ENCODE data around the gene MAGEA9.
"Not testable (repeated sequence)": the region's sequence is repeated elsewhere in the genome, so short reads cannot be mapped to it uniquely, and the experiment has no call there.

Gene MAGEA9, protein sequence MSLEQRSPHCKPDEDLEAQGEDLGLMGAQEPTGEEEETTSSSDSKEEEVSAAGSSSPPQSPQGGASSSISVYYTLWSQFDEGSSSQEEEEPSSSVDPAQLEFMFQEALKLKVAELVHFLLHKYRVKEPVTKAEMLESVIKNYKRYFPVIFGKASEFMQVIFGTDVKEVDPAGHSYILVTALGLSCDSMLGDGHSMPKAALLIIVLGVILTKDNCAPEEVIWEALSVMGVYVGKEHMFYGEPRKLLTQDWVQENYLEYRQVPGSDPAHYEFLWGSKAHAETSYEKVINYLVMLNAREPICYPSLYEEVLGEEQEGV
- 0 reads per million in 17 experiments for total RNA-seq

DNA sequence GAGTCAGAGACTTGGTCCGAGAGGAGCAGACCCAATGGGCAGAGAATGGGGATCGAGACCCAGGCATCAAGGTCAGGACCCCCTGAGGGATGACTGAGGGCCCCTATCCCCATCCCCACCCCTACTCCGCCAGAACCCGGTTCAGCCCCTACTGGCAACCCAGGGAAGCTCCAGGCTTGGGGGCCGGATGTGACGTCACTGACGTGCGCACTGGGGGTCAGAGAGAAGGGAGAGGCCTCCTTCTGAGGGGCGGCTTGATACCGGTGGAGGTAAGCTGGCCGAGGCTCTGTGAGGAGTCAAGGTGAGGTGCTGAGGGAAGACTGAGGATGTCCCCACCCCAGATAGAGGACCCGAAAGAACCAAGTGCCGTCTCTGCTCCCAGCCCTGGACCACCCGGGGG lies at the start of gene MAGEA9:
TSS of gene MAGEA9 (plus strand) at position 204 of the 400 bp plus-strand sequence. CDS start 4,281 bp downstream, outside the sequence.
- DNase-seq = not testable (repeated sequence)

DNA sequence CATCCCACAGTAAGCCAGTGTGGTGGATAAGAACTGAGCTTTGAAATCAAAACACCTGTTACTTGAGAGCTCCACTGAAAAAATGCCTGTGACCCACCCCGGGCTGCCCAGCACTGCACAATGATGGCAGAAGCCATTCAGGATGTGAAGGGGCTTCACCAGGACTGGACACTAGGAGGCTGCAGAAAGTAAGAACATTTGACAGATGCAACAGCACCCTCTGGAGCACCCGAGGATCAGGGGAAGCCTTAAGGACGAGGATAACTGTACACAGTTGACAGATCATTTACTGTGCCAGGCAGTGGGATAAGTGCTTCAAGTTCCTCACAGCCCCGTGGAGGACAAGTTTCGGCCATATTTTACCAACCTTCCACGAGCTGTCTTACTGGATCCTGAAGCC lies 39.5 kb upstream of the MAGEA9 start:
- DNase-seq = not testable (repeated sequence)

DNA sequence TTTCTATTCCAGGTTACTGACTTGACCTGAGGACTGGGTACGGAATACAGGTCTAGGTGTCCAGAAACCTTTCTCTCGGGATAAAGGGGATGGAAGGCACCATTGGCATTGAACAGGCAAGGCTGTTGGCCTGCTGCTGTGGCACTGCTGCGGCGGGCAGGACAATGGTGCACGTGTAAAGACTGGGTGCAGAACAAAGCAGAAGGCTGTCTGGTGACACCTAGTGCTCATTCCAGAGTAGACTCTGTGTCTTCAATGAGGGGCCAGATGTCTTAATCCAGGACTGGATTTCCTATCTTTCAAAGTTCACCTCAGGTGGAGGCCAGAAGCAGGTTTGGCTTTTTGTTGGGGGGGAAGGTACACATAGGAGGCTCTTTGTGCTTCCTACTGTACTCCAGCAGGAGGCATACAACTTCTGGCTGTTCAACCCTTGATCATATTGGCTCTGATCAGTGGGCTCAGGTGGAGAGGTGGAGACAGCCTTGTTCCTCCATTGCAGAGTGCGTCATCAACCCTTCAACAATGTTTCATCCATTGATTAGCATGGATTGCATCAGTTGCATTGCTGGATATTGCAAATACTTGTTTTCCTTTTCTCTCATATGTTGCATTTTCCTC lies 35.2 kb upstream of the MAGEA9 start:
- DNase-seq = not testable (repeated sequence)

DNA sequence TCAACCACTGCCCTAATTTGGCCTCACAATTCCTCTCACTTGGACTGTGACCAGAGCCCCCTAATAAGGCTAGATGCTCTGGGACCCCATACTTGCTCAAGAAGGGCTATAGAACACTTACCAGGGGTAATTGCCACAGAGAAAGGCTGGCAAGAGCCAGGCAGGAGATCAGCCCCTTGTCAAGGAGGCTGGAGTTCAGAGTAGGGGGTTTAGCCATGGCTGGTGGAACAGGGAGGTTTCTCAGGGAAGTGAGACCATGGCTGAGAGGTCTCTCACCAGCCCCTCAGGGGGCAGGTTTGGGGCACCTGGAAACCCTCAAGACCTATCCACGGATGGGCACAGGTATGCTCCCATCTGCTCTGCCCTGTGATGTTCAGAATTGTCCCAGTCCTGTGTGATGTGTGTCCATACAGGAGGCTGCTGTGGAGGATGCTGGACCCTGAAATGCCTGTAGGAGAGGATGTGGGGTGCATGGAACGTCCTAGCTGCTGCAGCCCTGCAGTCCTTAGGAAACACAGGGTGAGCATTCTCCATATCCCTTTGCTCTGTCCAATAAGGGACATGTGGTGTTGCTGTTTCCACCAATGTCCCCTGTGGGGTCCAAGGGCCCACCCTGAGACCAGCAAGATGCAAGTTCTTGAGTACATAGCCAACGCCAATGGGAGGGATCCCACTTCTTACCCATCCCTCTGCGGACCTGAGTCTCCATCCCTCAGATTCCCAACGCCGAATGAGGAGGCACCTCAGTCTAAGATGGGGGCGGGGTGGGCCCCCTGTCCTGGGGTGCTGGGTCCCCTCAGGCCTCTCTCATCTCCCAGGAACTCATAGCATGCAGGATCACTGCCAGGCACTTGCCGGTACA lies 24.3 kb upstream of the MAGEA9 start:
- no peak for DNase-seq

DNA sequence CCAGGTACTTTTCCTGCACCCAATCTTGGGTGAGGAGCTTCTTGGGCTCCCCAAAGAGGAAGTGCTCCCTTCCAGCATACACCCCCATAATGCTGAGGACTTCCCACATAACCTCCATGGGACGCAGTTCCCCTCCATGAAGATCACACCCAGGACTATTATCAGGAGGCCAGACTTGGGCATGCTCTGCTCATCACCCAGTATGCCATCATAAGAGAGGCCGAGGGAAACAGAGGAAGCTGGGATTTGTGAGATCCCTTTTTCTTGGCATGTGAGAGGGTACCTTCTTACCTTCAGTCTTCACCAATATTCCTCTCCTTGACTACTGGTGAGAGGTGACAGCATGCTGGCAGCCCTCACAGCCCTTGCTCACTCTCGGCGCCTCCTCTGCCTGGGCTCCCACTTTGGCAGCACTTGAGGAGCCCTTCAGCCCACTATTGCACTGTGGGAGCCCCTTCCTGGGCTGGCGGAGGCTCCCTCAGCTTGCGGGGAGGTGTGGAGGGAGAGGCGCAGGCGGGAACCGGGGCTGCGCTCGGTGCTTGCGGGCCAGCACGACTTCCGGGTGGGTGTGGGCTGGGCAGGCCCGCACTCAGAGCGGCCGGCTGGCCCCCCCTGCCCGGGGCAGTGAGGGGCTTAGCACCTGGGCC lies 23.5 kb upstream of the MAGEA9 start:
- no peak for DNase-seq

GRCh38 chrX:149758715-149759078 lies 23.0 kb upstream of the MAGEA9 start:
- DNase-seq = not testable (repeated sequence)

GRCh38 chrX:149759824-149760223 lies 21.9 kb upstream of the MAGEA9 start:
- DNase-seq = no peak

DNA sequence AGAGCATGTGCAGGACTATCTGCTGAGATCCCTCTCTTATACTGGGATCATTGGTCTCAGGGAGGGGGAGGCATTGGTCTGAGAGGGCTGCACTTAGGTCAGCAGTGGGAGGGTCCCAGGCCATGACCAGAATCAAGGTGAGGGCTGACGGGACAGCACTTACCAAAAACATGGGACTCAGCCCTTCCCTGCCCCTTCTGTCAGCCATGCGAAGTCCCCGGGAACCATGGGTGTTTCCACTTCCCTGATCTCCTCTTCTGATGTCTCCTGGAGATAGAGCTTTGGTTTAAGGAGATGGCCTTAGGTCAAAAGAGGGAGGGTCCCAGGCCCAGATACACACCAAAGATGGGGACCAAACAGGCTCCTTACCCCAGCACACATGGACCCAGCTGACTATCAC lies 20.8 kb upstream of the MAGEA9 start:
- DNase-seq = no peak

GRCh38 chrX:149761858-149762674 lies 19.7 kb upstream of the MAGEA9 start:
- DNase-seq = not testable (repeated sequence)

DNA sequence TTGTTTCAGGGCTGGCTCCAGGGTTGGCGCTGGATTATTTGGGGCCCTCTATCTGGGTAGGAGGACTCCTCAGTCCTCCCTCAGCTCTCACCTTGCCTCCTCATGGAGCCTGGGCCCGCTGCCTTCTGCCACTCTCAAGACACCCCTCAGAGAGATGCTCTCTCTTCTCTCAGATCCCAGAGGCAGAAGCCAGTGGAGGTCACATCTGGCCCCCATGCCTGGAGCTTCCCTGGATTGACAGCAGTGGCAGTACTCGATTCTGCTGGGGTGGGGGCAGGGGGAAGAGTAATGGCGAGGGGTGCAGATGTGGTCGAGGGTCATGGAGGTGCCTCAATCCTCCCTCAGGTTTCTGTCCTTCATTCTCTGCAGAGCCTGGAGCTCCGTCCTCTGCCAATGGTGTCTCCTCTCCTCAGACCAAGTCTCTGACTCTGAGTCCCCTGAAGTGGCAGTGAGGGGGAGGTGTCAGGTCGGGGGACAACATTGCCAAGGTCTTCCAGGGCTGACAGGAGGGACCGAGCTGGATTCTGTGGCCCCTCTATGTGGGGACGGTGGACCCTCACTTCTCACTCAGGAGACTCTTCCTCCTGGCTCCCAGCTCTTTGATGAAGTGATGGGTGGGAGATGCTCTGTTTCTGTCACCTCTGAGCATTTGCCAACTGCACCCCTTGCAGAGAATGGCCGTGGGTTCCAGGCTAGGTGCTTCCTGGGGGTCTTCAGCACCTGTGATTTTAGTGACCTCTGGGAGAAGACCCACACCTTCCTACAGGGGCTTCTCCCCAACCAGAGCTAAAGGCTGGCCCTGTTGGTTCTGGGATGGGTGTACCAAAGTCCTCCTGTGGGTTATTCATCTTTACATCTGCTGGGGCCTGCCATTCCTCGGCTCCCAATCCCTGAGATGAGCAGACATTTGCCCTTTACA lies 18.8 kb upstream of the MAGEA9 start:
- no peak for DNase-seq

GRCh38 chrX:149770344-149770743 lies 11.4 kb upstream of the MAGEA9 start:
- DNase-seq = not testable (repeated sequence)

- not testable (repeated sequence) for DNase-seq
Measured at GRCh38 chrX:149773026-149773425, 8.7 kb upstream of the MAGEA9 start.

GRCh38 chrX:149773768-149774167 lies 8.0 kb upstream of the MAGEA9 start, which contains the start of gene HSFX1:
Gene HSFX1 (plus strand): TSS chrX:149774068. CDS start chrX:149774682, 614 bp downstream.
- not testable (repeated sequence) for DNase-seq

- DNase-seq = not testable (repeated sequence)
Measured at GRCh38 chrX:149777999-149778398, 3.7 kb upstream of the MAGEA9 start.

DNA sequence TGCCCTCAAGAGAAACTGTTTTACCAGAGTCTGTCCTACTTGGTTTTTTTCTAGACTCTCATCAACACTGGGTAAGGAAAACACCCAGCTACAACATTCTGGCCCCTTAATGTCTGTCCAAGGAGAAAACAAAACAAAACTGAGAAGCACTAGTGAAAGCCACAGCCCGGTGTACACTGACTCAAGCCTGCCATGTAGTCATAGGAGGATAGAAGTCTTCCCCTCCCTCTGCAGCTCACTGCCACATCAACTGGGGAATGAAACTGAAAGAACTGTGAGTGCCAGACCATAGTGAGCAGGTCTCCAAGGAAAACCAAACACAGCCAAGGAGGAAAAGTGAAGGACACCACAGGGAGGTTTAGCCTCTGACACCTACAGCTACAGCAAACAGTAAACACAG lies 13.8 kb downstream of the MAGEA9 start:
- DNase-seq = not testable (repeated sequence)

GRCh38 chrX:149799095-149799714 lies 17.5 kb downstream of the MAGEA9 start:
- no peak for DNase-seq

DNA sequence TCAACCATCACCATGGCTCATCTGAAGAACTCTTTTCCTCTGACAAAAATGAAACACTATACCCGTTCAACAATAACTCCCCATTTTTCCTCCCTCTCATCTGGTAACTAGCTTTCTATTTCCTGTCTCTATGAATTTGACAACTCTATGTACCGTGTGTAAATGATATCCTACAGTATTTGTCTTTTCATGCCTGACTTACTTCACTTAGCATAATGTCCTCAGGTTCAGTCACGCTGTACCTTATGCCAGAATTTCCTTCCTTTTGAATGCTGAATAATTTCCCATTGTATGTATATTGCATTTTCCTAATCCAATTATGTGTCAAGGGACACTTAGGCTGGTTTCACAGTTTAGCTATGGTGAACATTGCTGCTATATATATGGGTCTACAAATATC lies 18.2 kb downstream of the MAGEA9 start:
- DNase-seq = no peak

DNA sequence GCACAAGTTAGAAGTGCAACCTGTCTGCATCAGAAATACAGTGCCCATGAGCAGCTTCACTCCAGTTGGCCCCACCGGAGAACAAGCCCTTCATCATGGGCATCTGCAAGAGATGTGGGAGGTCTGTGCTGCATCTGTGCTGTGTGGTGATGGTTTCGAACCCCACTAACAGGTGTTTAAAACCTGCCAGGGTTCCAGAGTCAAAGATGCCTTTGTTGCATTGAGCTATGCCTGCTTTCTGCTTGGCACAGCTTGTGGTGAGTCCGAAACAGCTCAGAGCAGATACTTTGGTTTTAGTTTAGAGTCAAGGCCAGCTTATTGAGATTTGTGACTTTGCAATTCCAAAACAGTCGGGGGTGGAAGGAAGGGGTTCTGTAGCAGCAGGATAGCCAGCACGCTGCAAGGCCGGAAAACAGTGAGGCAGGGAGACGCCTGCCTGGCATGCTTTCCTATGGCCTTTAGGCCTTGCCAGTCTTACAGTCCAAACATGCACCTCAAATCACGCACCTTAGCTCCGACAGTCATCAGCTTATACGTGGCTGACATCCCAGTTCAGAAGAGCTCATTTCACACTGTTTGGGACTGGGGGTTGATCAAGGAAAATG lies 21.8 kb downstream of the MAGEA9 start:
- DNase-seq = no peak

DNA sequence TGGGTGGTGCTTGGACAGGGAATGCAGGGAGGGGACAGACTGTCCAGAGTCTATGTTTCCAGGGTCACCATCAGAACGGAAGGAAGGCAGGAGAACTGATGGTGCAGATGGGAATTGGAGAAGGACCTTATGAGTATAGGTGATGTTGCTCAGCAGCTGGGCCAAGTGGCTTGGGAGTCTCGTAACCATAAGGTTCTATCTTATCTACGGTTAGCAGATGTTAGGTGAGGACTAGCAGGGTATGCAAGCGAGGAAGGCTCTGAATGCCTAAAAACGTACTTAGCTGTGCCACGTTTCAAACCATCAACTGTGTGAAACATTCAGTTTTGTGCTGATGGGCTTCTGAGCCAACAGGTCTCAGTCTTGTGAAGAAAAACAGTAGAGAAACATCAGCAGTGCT lies 22.4 kb downstream of the MAGEA9 start:
- DNase-seq = no peak

Measured in suppressor macrophage (primary cell).